Inflammatory macrophage (primary cell): ENCODE results near the gene AP1S1.
"Not testable (repeated sequence)": the region's sequence is repeated elsewhere in the genome, so short reads cannot be mapped to it uniquely, and the experiment has no call there.

Source experiments
- DNase-seq, 2 donors: peaks; one replicate each; pipeline ENCODE4 v3.0.0-alpha.2; 2020 to 2022
- total RNA-seq, 18 experiments: gene quantifications; one replicate each; lab custom pipeline; 2026; ENCODE audit warnings: mixed read lengths in 6 of 18, inconsistent platforms in 2 of 18; lab: John Stamatoyannopoulos, UW

AP1S1 gene
- 17.1 to 67.1 (median 42.1) reads per million in 18 experiments for total RNA-seq

DNA sequence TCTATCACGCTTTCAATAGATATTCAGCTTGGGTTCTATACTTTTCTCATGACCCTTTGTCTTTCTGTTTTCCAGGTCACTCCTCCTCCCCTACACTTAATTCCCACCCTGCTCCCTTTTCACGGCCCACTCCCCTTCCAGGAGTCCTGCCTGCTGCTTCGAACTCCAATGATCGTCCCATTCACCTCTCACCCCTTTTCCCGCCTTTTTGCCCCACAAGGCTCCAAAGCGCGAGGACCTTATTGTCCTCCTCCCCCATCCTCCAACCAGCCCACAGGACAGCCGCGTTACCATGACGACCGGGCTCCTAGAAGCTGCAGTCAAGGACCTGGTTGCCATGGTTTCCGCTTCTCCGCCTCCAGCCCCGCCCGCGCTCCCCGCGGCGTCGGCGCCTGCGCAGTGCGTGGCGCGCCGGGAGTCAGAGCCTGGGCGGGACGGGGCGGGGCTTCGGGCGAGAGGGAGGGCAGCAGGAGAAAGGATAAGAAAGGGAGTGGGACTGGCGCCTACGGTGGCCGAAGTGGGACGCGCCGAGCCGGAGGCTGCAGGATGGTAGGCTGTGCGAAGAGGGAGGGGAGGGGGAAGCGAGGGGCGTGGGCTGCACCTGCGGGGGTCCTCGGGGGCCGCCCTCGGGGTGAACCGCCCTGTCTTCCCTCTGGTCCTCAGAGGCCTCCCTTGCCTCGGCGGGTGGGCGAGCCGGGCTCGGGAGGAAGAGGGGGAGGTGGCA is at the start of gene AP1S1:
Gene AP1S1 (plus strand): TSS at position 508 of the 724 bp plus-strand sequence. CDS start 39 bp downstream, at position 547.
- peak; percentile 88 to 92 for DNase-seq

DNA sequence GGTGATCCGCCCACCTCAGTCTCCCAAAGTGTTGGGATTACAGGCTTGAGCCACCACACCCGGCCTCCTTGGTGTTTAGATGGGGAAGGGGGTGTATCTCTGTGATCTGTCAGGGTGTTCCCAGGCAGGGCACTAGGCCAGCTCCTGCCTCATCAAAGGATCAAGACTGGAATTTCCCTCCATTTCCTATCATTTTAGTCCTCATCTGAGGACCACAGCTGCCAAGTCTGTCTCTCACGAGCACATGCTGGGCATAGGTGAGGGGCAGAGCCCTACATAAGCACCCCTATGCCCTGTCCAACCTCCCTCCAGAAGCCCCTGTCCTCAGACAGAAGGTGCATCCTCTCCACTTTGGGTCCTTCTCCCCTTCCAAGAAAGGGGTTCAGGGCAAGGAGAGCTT is 49.5 kb upstream of the AP1S1 start:
- DNase-seq, result no peak

DNA sequence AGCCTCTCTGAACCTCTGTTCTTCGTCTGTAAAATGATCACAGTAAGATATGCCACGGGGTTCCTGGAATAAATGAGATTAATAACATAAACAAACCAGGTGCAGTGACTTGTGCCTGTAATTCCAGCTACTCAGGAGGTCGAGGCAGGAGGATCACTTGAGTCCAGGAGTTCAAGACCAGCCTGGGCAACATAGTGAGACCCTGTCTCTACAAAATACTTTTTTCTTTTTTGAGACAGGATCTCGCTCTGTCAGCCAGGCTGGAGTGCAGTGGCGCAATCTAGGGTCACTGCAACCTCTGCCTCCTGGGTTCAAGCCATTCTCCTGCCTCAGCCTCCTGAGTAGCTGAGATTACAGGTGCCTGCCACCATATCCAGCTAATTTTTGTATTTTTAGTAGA is 49.0 kb upstream of the AP1S1 start:
- not testable (repeated sequence) for DNase-seq

DNA sequence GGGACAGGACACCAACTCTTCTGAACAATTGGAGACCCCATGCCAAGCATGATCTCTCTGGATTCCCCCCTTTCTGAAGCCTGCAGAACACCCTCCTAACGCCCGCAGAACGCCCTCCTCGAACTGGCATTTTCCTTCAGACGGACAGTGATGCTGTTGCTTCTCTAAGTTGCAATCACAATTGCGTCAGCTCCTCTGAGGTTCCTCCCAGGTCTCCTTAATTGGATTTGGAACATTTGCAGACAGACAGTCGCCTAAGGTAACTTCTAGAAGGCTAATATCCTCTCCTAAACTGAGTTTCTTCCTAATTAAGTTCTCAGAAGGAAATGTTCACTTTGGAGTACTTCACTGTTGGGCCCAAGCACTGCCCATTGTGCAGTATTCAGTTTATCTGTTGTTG is 47.9 kb upstream of the AP1S1 start:
- DNase-seq, result peak; percentile 49 to 61

DNA sequence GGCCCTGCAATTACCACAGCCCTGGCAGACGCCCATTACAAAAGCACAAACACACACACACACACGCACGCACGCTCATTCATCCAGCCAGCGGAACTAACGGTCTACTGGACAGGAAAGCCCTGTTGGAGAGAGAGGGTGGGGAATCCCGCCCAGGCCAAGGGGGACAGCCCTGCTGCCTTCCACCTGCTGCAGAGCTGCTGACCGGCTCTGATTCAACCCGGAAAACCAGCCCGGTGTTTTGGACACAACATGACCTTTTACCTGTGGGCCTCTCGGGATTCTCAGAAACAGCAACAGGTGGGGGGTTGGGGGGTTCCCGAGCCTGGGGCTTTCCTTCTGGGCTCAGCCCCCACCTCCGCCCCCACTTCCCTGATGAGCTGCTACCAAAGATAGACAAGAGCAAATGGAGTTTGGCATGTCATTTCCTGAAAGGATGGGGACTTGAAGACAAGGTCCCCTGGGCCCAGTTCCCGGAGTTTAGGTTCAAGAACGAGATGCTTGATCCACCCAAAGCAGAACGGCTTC is 45.9 kb upstream of the AP1S1 start:
- DNase-seq, result peak; percentile 88 to 94

DNA sequence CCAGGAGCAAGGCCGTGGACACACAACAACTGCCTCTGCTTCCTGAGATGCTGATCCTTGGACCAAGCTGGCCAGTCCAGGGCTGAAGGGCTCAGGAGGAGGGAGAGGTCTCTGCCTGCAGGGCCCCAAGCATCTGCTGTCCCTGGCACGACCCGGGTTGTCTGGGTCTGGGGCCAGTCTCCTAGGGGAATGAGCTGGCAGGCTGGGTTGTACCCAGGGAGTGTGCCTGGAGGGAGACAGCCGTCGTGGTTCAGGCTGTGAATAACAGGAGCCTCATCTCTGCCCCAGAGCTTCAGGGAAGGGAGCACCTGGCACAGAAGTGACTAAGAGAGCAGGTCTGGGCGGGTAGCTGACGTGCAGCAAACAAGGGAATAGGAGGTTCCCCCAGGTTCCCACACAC is 45.3 kb upstream of the AP1S1 start:
- no peak for DNase-seq

DNA sequence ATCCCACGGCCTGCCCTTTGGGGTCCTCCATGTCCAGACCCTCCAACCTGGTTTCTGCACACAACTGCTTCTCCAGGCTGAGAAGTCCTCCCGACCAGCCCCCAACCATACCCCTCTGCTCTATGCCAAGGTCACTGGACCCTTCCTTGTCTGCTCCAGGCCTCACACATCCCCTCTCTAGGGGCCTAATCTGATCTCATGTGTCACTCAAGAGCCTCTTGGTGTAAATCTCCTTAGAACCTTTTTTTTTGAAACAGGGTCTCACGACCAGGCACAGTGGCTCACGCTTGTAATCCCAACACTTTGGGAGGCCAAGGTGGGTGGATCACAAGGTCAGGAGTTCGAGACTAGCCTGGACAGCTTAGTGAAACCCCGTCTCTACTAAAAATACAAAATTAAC is 44.9 kb upstream of the AP1S1 start:
- no peak for DNase-seq

DNA sequence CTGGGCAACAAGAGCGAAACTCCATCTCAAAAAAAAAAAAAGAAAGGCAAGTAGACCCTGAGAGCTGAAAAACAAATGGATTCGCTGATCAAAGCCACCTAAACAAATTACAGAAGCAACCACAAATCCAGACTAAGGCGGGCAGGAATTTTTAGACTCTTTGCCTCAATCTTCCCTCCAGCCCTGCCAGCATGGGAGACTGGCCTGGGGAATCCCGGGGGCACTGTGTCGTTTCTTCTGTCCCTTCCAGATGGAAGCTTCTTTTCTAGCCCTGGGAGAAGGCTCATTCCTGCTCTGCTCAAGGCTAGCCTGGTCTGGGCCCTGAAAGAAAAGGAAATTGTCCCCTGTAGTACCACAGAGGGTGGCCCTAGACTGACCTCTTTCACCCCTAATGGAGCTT is 43.0 kb upstream of the AP1S1 start:
- no peak for DNase-seq

DNA sequence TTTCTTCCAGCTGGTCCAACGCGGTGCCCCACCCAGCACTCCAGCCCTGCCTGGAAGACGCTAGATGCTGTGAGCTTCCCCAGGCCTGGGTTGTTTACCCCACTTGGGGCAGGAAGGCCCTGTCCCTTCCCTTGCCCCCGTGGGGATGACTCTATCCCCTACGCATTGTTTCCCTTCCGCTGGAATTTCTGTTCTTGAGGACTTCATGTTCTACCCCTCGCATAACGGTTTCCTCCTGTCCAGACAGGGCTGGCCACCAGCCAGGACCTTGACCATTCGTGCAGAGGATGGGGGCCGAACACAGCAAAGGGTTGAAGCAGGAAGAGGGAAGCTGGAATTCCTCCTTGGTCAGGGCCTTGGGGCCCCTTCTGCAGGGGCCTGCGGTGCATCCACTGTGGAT is 42.0 kb upstream of the AP1S1 start:
- no peak for DNase-seq

DNA sequence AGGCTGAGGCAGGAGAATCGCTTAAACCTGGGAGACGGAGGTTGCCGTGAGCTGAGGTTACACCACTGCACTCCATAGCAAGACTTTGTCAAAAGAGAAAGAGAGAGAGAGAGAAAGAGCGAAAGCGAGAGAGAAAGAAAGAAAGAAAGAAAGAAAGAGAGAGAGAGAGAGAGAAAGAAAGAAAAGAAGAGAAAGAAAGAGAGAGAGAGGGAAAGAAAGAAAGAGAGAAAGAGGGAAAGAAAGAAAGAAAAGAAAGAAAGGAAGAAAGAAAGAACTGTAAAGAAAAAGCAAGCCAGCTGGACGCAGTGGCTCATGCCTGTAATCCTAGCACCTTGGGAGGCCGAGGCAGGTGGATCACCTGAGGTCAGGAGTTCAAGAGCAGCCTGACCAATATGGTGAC is 41.1 kb upstream of the AP1S1 start:
- not testable (repeated sequence) for DNase-seq

DNA sequence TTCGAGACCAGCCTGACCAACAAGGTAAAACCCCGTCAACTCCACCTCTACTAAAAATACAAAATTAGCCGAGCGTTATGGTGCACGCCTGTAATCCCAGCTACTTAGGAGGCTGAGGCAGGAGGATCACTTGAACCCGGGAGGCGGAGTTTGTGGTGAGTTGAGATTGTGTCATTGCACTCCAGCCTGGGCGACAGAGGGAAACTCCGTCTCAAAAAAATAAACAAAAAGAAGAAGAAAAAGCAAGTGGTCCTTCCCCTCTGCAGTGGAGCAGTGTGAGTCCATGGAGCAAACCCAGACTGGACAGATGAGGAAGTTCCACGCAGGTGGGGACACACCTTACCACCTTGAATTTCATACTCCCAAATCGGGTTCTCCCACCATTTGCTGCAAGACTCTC is 40.4 kb upstream of the AP1S1 start:
- DNase-seq, result peak in 1 of 2 donors; percentile 15

DNA sequence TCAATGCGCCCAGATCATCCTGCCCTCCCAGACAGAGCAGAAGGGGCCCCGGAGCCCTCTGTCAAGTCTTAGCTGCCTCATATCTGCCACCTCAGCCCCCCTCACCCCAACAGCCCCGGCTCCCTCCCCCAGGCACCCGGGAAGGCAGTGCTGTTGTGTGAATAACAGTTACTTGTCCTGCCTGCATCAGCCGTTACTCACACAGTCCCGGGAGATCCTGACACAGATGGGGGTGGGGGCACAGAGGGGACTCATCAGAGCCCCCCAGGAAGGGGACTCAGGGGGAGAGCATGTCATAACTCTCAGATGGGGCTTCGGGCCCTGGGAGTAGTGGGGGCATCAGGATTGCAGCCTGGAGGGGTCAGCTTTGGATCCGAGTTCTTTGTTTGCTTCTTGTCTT is 39.8 kb upstream of the AP1S1 start:
- no peak for DNase-seq

DNA sequence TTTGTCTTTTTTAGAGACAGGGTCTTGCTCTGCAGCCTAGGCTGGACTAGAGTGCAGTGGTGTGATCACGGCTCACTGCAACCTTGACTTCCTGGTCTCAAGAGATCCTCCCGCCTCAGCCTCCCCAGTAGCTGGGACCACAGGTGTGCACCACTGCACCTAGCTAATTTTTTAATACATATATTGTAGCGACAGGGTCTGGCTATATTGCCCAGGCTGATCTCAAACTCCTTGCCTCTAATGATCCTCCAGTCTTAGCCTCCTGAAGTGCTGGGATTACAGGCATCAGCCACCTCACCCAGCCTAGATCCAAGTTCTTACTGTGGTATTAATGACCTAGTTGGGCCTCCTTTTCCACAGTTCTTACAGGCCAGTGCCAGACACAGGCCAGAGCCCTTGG is 39.1 kb upstream of the AP1S1 start:
- no peak for DNase-seq

DNA sequence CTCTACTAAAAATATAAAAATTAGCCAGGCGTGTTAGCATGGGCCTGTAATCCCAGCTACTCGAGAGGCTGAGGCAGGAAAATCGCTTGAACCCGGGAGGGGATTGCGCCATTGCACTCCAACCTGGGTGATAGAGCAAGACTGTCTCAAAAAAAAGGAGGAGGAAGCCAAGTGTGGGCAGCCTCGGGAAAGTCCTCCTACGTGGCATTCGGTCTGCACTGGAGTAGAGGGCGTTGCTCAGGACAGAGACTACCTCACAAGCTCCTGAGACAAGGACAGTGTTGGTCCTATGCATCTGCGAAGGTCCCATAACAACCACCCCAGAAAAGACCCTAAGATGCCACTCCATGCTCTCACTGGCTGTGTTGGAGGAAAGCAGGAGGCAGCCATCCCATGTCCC is 37.4 kb upstream of the AP1S1 start:
- peak in 1 of 2 donors; percentile 26 for DNase-seq

DNA sequence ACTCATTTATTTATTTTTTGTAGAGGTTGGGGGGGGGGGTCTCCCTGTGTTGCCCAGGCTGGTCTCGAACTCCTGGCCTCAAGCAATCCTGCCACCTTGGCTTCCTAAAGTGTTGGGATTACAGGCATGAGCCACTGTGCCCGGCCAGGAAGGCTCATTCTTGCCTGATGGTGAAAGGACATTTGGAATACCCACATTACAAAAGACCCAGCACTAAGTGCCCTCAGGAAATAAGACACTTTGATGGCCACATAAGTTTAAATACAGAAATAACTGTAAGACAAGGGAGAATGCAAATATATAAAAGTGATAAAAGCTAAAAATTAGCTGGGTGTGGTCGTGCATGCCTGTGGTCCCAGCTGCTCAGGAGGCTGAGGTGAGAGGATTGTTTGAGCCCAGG is 35.4 kb upstream of the AP1S1 start:
- DNase-seq, result no peak

DNA sequence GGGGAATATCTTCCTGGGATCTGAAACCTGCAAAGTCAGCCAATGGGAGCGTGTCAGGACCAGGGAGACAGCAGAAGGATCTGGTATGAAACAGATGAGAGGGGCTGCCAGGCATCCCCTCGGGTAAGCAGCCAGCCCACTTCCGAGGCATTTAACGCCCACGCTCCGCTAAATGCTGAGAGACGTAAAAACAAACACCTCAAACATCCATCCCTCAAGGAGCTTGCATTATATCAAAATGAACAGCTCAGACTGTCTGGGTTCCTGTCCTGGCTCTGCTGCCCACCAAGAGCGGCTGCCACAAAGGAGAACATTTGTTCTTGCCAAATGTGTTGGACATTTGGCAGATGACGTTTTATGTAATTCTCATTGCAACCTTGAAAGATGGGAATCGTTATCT is 34.4 kb upstream of the AP1S1 start:
- DNase-seq, result no peak

DNA sequence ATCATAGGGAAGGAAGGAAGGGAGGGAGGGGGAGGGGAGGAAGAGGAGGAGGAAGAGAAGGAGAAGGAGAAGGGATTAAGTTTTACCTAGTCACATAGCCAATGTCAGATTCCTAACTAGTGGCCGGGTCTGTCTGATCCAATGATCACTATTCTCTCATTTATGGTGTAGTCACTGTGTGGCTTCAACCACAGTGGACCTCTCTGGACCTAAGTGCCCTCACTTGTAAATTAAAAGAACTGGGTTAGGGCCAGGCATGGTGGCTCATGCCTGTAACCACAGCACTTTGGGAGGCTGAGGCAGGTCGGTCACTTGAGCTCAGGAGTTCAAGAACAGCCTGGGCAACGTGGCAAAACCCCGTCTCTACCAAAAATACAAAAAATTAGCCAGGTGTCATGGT is 34.0 kb upstream of the AP1S1 start:
- no peak for DNase-seq

DNA sequence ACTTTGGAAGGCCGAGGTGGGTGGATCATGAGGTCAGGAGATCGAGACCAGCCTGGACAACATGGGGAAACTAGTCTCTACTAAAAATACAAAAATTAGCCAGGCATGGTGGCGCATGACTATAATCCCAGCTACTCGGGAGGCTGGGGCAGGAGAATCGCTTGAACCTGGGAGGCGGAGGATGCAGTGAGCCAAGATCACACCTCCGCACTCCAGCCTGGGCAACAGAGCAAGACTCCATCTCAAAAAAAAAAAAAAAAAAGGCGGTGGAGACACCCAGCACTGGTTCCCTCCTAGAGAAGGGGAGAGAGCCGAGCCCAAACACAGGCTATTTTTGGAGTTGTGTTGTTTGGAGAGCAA is 32.7 kb upstream of the AP1S1 start:
- DNase-seq, result not testable (repeated sequence)

DNA sequence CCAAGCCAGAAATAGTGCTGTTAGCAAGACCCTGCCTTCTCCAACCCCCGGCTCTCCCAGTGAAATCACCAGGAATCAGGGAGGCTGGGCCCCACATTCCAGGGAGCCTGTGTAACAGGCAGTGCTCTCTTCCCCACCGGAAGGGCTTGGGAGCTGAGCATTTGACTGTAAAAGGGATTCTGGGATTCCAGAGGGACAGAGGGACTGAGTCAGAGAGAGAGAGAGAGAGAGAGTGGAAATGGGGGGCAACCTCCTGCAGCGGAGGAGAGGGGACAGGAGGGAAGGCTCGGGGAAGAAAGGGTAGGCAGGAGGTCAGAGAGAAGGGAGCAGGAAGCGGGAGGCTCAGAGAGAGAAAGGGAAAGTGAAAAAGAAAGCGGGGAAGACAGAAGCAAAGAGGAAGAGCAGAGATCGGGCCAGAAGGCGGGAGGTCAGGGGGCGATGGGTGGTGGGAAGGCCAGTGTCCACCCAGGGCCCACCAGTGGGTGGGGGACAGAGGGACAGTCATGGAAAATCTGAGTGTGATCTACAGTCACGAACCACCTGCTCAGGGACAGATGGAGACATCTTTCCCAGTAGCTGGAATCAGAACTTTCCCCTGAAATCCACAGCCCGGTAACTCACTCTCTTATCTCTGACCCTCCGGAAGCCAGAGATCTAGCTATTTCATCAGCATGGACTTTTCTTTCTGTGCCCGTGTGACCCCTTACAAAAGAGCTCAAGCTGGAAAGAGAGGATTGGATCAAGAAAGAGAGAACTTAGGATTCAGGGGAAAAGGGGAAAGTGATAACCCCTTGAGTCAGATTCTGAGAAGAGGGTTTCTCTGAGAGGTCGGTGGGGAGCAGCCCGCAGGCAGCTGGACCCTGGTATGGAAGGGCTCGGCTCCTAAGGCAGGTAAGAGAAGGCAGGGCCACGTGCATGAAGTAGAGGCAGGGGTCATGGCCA is 32.0 kb upstream of the AP1S1 start:
- no peak for DNase-seq

DNA sequence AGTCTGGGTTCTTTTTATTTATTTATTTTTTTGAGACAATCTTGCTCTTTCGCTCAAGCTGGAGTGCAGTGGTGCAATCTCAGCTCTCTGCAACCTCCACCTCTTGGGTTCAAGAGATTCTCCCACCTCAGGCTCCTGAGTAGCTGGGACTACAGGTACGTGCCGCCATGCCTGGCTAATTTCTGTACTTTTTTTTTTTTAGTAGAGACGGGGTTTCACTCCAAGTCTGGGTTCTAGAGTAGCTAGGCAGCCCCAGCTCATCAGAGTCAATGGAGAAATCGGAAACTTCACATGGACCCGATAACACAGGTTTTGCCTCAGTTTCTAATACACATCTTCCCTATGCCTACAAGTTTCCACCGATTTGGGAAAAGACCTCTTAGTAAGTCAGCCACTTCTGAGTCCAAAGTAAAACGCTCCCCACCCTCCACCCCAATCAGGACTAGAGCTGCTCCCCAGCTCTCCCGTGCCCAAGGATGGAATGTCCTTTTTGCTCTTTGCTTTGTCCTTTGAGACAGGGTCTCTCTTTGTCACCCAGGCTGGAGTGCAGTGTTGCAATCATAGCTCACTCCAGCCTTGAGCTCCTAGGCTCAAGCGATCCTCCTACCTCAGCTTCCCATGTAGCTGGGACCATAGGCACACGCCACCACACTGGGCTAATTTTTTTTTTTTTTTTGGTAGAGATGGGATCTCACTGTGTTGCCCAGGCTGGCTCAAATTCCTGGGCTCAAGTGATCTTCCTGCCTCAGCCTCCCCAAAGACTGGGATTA is 31.2 kb upstream of the AP1S1 start:
- DNase-seq, result no peak

DNA sequence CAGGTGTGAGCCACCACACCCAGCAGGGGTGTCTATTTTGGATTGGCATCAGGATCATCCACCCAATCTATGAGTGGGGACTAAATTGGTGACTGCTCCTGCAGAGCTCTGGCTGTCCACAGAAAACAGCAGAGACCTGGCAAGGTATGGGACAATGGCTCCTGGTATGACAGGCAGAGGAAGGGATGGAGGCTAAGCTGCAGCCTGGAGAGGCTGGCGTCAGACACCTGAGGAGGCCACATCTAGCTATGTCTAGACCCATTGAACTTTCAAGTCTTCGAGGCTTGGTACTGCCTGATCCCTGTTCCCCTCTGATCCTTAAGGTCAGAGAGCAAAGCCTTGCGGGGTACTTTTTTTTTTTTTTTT is 30.6 kb upstream of the AP1S1 start:
- no peak for DNase-seq

DNA sequence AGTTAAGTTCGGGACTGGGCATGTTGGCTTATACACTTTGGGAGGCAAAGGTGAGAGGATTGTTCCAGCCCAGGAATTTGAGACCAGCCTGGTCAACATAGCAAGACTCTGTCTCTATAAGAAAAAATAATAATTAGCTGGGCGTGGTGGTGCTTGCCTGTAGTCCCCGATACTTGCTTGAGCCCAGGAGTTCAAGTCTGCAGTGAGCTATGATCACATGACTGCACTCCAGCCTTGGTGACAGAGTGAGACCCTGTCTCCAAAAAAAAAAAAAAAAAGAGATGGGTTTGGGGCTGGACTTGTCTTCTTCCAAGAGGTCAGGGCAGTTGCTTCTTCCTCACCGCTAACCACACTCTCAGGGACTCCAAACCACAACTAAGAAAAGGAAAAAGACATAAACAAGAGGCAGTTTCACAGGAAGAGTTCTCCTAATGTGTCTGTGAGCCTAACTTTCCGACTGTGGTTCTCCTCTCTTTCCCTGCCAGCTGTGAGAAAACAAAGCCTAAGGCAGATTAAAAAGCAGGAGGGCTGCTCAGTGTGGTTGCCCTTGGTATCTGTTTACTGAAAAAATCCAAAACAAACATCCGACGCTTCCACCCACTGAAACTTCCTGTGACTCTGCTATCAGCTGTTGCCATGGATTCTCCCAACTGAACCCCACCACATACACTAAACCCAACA is 29.8 kb upstream of the AP1S1 start:
- peak; percentile 47 to 64 for DNase-seq
